Tibial nerve (tissue), 4 donors: Measurements from ENCODE around the gene ADGRG1. TPM values are rescaled to one million over a fixed set of nuclear protein-coding genes. Genes with fewer than 3 reads are reported as not detected.

Experiments used
- DNase-seq, 2 donors: peaks; one replicate each; pipeline ENCODE4 v3.0.0-alpha.2; 2019; ENCODE audit warnings: low spot score in 2 of 2
- H3K27ac ChIP-seq, 4 donors: fragments of 200-600 bp; sonication (generic) in 3 of 4; one replicate each; pipeline ENCODE4 v1.5.1; 2017 to 2019; ENCODE audit warnings: mild to moderate bottlenecking in 1 of 4
- H3K27me3 ChIP-seq, 2 donors: fragments of 200-600 bp; sonication (generic) in 1 of 2; one replicate each; pipeline versions ENCODE4 v1.5.1 to v1.6.0; 2017 to 2019
- H3K36me3 ChIP-seq, 3 donors: fragments of 200-600 bp; sonication (generic); one replicate each; pipeline ENCODE4 v1.5.1; 2018 to 2019
- H3K4me1 ChIP-seq, 4 donors: fragments of 200-600 bp; sonication (generic) in 3 of 4; one replicate each; pipeline ENCODE4 v1.5.1; 2017 to 2019
- H3K4me3 ChIP-seq, 4 donors: fragments of 200-600 bp; sonication (generic) in 3 of 4; one replicate each; pipeline ENCODE4 v1.5.1; 2017 to 2019; ENCODE audit warnings: mild to moderate bottlenecking in 1 of 4, moderate library complexity in 1 of 4
- H3K9me3 ChIP-seq, 4 donors: fragments of 200-600 bp; sonication (generic) in 3 of 4; one replicate each; pipeline ENCODE4 v1.5.1; 2017 to 2019
- CTCF ChIP-seq, 5 experiments: fragments of 200-600 bp in 3 of 5; fragments of 450-650 bp in 2 of 5; sonication (generic) in 3 of 5; IDR thresholded peaks; one replicate each; pipeline ENCODE4 v1.5.1; 2016 to 2019; ENCODE audit warnings: antibody characterized with exemption in 5 of 5, mild to moderate bottlenecking in 3 of 5, moderate library complexity in 2 of 5
- EP300 ChIP-seq, 2 donors: sonication (generic); formaldehyde crosslinking; IDR thresholded peaks; one replicate each; pipeline ENCODE4 v1.6.1; 2017; ENCODE audit warnings: antibody characterized with exemption in 2 of 2, mild to moderate bottlenecking in 1 of 2
- POLR2A ChIP-seq, 2 donors: fragments of 450-650 bp; IDR thresholded peaks; one replicate each; pipeline ENCODE4 v1.6.1; 2017; ENCODE audit warnings: antibody characterized with exemption in 2 of 2, mild to moderate bottlenecking in 2 of 2, moderate library complexity in 2 of 2
- WGBS, 2 donors: methylation state at CpG; one replicate each; pipeline ENCODE4 v1.1.5; 2018; 5-methylcytosine and 5-hydroxymethylcytosine counted together
- total RNA-seq, 4 donors: library from RNA; depleted of rRNA; stranded (reverse); fragments of >200 nt; gene quantifications; one replicate each; pipeline ENCODE4 v1.1.0, GENCODE V29; 2016

The ADGRG1 gene
- total RNA-seq, 4 donors from 2014 or later, result 9.0 to 59.4 (median 41.8) TPM

DNA sequence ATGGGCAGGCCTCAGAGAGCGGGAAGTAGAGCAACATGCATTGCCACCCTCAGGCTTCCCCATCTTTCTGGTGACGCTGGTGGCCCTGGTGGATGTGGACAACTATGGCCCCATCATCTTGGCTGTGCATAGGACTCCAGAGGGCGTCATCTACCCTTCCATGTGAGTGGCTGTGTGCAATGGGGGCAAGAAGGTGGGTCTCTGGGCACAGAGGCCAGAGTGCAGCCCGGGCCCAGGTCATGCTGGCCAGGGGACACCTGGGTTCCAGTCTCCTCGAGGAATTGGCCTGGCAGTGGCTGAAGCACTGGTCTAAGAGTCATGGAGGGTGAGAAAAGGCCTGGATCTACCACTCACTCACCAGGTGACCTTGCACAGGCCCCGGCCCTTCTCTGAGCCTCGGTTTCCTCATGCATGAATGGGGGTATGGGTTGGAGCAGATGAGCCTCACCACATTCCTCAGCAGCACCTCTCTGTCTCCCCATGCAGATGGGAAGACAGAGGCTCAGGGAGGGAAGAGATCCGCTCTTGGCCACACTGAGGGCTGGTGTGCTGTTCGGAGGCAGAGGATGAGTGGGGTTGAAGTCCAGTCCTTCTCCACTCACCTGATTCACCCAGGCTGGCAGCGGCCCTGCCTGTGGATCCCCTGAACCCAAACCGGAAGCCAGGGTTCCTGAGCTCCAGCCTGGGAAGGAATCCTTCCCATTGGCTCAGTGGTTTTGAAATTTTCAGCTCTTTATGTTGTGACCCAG lies 32.5 kb downstream of the ADGRG1 start:
- Histone ChIP-seq H3K27ac (no peak overlapping the region), H3K36me3 (peaks cover 0 to 48% (median 3%) of the 10 kb centered on the region in 3 donors), H3K27me3 (no peaks in the 10 kb centered on the region), H3K9me3 (no peaks in the 10 kb centered on the region), H3K4me1 (no peaks in the 10 kb centered on the region), H3K4me3 (no peak overlapping the region)
- TF ChIP-seq POLR2A (IDR thresholded peaks at IDR 0.05) (no peak), CTCF (IDR thresholded peaks at IDR 0.05) (no peak), EP300 (IDR thresholded peaks at IDR 0.05) (no peak)
- DNase-seq, result no peak
- 88 to 93% methylated on average over 9 to 11 of the region's 11 CpGs for WGBS, 2 donors

- Histone ChIP-seq H3K27ac (no peak overlapping the region), H3K4me3 (no peak overlapping the region), H3K27me3 (no peaks in the 10 kb centered on the region), H3K4me1 (no peaks in the 10 kb centered on the region), H3K9me3 (no peaks in the 10 kb centered on the region), H3K36me3 (peaks cover 0 to 48% (median 3%) of the 10 kb centered on the region in 3 donors)
- no peak for TF ChIP-seq CTCF (IDR thresholded peaks at IDR 0.05)
- TF ChIP-seq EP300 (IDR thresholded peaks at IDR 0.05), result no peak
- no peak for TF ChIP-seq POLR2A (IDR thresholded peaks at IDR 0.05)
- 73 to 91% methylated on average over 7 of the region's 7 CpGs for WGBS, 2 donors
- no peak for DNase-seq
These were observed 33.1 kb downstream of the ADGRG1 start for GRCh38 chr16:57661510-57661909.

GRCh38 chr16:57661936-57662906 lies 33.8 kb downstream of the ADGRG1 start:
- TF ChIP-seq EP300 (IDR thresholded peaks at IDR 0.05), result no peak
- no peak for TF ChIP-seq CTCF (IDR thresholded peaks at IDR 0.05)
- TF ChIP-seq POLR2A (IDR thresholded peaks at IDR 0.05), result no peak
- Histone ChIP-seq H3K27ac (no peak overlapping the region), H3K4me3 (no peak overlapping the region), H3K4me1 (no peaks in the 10 kb centered on the region), H3K36me3 (peaks cover 0 to 48% (median under 1%) of the 10 kb centered on the region in 3 donors), H3K27me3 (no peaks in the 10 kb centered on the region), H3K9me3 (no peaks in the 10 kb centered on the region)
- WGBS, 2 donors, result 87 to 90% methylated on average over 19 to 20 of the region's 20 CpGs
- no peak for DNase-seq

GRCh38 chr16:57663436-57663835 lies 35.0 kb downstream of the ADGRG1 start:
- H3K4me1 ChIP-seq, result no peaks in the 10 kb centered on the region
- TF ChIP-seq POLR2A (IDR thresholded peaks at IDR 0.05) (no peak), CTCF (IDR thresholded peaks at IDR 0.05) (no peak), EP300 (IDR thresholded peaks at IDR 0.05) (no peak)
- H3K9me3 ChIP-seq, result no peaks in the 10 kb centered on the region
- no peak for DNase-seq
- 86 to 90% methylated on average over 8 to 18 of the region's 21 CpGs for WGBS, 2 donors
- peaks cover 0 to 48% (median 0%) of the 10 kb centered on the region in 3 donors for H3K36me3 ChIP-seq
- H3K27ac ChIP-seq, result no peak overlapping the region
- no peaks in the 10 kb centered on the region for H3K27me3 ChIP-seq
- no peak overlapping the region for H3K4me3 ChIP-seq
